CD4-positive, alpha-beta T cell treated with Interleukin-6 for 4 hours (primary cell): Measurements from ENCODE around the gene MED28.
A peak's percentile ranks its signal among the peaks of the same experiment; 100 is the strongest.
"Not testable (repeated sequence)": the region's sequence is repeated elsewhere in the genome, so short reads cannot be mapped to it uniquely, and the experiment has no call there.

Source experiments
- DNase-seq: peaks from one replicate; pipeline ENCODE4 v3.0.0-alpha.2; 2020; ENCODE audit warnings: mixed read lengths

Gene MED28, protein sequence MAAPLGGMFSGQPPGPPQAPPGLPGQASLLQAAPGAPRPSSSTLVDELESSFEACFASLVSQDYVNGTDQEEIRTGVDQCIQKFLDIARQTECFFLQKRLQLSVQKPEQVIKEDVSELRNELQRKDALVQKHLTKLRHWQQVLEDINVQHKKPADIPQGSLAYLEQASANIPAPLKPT

DNA sequence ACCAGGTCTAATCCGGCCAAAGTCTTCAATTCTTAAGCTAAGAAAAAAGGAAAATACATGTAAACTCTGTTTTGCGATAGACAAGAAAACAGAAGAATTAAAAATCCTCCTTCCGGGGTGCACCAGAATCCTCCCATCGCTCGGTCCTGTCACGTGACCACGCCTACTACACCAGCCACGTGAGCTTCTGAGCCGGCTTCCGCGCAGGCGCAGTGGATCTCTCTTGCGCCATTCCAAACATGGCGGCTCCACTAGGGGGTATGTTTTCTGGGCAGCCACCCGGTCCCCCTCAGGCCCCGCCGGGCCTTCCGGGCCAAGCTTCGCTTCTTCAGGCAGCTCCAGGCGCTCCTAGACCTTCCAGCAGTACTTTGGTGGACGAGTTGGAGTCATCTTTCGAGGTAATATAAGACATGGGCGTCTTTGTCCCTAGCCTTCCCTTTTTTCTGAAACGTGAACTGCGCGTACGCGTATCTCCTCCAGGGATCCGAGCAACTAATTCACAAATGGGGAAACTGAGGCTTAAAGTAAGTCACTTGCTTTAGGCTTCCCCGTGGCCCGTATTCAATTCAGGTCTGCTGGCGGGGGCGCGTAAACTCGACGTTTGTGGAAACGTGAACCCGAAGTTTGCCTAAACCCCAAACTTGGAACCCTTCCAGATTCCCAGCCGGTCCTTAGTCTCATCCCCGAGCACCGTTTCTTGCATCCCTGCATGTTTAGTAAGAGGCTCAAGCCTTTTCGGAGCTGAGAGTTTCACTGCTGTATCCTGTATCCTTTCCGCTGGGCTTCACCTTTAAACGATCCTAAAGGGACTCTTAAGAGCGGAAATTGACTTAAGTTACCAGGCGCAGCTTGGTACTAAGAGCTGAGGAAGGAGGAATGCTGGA lies at the start of gene MED28:
MED28 (plus strand) TSS at position 226 of the 884 bp plus-strand sequence; CDS start at position 240, 14 bp downstream.
- peak; percentile 96 for DNase-seq

DNA sequence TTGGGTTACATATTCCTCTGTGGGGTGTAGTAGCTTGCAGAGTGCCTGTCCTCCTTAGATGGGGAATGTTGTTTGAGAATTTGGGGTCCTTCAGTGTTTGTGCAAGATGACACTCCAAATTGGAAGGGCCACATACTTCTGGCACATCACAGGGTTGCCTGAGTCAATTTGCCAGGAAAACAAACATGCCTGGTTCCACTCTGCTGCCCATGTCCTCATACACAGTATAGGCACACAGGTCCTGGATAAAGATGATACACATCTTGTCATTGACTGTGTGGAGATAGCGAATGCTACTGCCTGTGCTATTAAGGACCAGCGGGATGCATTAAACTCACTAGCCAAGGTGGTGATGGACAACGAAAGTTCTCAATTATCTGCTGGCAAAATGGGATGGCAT lies 48.6 kb upstream of the MED28 start:
- DNase-seq, result no peak

DNA sequence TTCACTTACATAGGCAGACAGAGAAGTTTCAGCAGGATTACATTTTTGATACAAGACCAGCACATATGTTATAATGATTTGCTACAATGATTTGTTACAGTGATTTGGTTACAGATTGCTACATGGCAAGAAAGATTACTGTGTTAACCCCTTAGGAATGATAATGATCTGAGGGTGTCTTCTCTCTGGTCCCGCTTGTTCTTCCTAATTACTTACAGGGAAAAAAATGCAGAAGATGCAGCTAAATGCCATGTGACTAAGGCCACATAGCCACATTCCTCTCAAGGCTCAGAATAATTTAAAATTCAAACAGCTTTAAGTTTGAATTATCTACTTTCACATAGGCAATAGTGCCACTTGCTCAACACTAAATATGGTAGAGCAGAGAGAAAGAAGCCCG lies 47.2 kb upstream of the MED28 start:
- no peak for DNase-seq

DNA sequence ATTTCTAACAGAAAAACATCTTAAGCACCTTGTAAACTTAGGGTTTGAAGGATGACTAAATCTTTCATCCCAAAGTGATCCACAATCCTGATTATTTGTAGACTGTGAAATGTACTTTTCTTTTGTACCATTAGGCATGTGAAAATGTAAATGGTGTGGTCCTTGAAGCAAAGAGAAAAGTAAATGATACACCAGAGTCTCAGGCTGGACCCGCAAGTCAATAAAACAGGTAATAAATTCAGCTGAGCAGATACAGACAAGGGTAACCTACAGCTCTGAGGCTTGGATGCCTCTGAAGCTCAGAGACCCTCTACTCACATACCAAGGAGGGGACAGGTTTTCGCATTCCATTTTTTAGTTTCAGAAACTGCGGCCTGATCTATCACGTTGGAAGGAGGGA lies 40.2 kb upstream of the MED28 start:
- no peak for DNase-seq

DNA sequence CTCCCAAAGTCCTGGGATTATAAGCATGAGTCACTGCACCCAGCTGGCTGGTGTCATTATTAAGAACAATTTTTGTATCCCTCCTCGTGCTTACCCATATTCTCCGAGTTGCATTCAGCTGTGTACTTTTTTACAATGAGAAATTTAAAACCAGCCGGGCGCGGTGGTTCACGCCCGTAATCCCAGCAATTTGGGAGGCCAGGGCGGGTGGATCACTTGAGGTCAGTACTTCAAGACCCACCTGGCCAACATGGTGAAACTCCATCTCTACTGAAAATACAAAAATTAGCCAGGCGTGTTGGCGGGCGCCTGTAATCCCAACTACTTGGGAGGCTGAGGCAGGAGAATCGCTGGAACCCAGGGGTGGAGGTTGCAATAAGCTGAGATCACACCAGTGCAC lies 39.3 kb upstream of the MED28 start:
- DNase-seq, result not testable (repeated sequence)

DNA sequence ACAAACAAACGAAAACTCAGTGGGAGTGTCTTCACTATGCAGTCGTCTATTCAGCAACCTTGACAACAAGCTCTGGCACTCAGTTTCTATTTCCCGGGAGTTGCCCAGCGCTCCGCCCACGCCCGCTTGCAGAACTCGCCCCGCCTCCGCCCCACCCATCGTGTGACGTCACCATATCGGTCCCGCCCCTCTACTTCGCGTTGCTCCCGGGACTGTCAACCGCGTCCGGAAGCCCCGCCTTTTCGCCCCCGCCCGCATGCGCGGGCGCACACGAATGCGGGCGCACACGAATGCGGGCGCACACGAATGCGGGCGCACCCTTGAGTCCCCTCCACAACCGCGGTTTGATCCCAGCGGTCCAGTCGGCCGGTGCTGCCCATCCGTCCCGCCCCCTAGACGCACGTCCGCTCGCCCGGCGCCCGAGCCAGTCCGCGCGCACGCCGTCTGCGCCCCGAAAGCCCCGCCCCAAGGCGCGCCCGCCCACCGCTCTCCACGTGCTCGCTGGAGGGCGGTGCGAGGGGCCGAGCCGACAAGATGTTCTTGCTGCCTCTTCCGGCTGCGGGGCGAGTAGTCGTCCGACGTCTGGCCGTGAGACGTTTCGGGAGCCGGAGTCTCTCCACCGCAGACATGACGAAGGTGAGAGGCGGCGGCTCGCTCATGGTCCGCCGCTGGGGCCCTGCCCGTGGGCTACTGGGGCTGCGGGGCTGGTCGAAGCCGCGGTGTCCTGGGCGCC lies 37.3 kb upstream of the MED28 start, which contains the start of gene LAP3:
LAP3 (plus strand) TSS at position 267 of the 733 bp plus-strand sequence; CDS start at position 535, 268 bp downstream.
- DNase-seq, result peak; percentile 98

DNA sequence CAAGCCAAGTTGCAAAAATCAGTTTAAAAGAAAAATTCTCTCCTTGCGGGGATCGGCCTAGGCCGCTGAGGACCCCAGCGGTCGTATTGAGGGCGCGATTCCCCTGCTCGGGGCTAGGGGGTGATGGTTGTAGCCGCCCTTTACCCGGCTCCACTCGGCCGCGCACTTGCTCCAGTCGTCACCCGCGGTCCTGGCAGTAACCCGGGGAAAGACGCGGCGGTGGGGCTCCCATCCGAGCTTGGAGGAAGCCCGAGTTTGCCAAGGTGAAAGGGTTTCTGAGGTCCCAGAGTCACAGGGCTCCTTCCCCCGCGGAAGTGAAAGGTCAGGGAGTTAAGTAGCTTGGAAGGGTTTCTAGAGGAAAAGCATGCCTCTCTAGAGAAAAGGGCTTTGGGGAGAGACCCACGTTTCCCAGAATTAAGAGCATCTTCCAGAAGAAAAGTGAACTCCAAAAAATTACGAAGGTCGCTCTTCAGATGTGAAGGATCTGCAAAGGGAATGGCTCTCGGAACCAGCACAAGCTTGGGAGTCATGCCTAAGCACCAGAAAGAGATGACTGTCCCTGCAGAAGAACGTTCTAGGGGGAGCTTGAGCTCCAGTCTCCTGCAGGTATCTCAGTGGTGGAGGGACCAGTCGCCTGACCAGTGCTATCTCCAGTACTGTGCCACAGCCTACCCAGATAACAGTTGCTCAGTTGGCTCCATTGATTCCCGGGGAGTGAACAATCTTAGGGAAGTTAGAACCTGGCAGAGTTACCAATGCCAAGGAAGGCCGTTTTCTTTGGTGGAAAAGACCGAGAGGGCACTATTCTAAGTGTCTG lies 36.6 kb upstream of the MED28 start:
- DNase-seq, result peak; percentile 44

DNA sequence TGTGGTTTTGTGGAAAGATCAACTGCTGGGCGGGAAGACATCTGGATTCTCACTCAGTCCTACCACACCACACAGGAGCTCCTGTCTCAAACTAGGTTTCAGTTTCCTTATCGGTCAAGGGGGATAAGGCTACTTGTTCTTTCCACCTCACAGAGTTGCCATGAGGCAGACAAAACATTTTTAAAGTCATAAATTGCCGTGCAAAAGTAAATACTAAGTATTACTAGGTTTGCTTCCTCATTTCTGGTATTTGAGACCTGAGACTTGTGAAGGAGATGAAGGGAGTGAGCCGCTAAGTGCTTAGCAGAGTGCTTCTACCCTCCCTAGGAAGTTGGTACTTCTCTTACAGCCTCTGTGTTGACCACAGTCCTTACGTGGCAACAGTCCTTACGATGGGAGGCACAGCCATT lies 36.0 kb upstream of the MED28 start:
- no peak for DNase-seq

DNA sequence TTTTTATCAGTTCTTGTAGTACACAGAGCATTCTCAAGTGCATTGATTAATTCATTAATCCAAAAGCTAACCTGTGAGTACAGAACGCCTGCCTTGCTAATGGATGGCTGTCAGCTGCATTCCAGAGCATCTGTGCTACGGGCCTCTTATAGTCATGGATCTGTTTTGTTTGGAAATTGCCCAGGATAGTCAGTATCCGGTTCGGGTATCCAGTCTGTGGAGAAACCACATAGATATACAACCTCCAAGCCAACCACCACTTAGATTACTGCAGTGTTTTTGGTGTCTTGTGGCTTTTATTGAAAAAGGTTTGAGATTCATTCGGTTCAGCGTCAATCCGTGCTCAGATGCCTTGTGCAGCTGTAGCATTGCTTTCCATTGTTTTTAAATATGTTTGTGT lies 33.5 kb upstream of the MED28 start:
- DNase-seq, result no peak

DNA sequence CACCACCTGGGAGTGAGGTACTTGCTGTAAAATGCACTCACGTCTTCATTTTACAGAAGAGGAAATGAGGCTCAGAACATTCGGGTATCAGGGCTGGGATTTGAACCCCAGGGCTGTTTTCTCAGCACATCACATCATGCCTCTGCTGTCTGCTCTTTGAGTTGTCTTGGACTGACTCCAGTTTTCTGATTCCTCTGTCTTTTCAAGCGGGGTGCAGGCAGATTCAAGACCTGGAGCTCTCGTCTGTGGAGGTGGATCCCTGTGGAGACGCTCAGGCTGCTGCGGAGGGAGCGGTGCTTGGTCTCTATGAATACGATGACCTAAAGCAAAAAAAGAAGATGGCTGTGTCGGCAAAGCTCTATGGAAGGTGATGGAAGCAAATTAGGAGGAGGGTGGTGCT lies 31.2 kb upstream of the MED28 start:
- no peak for DNase-seq

DNA sequence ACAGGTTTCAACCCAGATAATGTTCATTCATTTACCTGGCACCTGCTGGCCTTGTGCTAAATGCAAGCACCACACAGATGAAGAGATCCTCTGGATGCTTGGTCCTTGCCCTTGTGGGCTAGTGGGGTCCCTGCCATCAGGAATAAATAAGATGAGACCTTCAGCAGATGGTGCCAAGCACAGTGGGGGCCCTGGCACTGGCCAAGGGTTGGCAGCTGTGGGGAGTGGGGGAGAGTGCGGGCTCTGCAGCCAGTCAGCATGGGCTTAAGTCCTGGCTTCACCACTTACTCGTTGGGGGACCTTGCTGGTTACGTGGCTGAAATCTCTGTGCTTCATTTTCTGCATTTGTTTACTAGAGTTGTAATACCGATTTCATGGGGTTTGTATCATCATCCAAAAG lies 30.5 kb upstream of the MED28 start:
- DNase-seq, result no peak

DNA sequence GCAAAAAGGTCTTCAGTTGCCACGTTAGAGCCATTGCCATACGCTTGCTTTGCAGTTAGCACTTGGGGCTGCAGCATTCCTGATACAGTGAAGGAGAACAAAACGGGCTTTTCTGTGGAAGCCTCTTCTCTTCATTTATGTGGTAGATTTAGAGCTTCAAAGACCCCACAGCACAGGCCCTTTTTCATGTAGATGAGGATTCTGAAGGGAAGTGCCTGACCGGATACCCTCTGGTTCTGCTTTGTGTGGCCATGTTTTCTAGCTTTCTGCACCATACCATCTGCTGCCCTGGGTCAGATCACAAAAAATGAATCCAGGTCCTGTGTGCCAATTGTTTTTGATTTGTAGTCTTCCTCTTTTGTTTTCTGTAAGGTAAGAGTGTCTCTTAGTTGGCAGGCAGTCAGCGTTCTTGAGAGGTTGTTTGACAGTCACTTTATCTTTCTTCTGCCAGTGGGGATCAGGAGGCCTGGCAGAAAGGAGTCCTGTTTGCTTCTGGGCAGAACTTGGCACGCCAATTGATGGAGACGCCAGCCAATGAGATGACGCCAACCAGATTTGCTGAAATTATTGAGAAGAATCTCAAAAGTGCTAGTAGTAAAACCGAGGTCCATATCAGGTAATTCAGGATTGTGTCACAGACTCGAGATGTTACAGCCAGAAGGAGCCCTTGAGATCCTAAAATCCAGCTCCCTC lies 29.8 kb upstream of the MED28 start:
- no peak for DNase-seq

DNA sequence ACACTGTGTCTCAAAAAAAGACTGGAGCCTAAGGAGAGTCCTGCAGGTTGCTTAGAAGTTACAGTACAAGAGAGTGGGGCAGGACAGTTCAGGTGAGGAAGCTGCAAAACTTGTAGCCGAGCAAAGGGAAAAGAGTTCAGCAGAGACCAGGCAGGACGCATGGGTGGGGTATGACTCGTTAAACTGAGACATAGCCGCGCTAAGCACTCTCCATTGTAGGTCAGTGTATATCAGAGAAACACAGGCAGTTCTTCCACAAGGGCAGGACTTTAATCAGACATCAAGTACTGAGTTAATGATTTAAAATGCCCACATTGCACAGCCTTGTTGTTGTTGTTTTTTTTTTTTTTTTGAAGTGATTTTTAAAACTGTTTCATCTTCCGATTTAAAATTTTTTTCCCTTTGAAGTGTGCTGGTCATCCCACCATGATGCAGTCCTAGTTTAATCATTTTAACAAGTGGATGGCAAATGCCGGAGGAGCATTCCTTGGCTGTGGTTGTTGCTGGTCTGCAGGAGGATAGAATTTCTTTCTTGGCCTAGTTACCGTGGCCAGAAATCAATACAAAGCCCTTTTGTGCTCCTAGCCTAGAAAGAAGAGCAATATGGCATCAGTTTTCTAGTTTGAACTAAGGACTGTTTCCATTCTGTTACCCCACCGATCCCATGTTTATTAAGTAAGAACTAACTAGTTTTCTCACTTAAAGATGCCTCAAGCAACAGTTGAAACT lies 27.2 kb upstream of the MED28 start:
- no peak for DNase-seq

DNA sequence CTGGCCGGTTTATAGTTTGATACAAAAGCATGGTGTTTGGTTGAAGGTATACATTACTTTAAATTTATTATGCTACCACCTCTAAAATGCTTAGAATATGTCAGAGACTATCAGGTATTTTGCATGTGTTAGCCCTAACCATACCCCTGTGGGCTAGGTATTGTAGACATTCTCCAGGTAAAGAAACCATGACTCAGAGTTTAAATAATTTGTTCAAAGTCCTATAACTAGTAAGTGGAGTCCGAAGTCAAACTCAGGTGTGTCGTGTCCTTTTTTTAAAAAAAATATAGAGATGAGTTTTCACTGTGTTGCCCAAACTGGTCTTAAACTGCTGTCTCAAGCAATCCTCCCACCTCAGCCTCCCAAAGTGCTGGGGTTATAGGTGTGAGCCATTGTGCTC lies 25.1 kb upstream of the MED28 start:
- no peak for DNase-seq

DNA sequence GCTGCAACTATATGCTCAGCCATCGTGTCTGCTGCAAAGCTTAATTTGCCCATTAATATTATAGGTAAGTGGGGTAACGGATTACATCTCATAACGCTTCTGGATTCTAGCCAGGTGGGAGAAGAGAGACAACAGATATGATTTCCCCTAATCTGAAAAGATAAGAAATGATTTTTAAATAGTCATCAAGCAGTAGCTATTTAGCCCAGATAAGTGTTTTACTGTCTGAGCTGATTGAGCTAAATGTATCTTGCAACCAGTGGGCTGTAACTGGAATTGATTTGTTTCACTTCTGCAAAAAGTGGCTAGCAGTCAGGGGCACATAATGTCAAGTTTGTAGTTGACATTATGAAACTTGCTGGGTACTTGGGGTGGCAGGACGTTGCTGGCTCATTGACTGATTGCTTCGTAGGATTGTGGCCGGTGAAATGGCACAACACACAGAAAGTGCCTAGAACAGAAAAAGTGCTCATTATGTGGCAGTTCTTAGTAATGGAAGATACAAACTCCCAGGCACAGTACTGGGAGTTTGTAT lies 18.9 kb upstream of the MED28 start:
- DNase-seq, result no peak

DNA sequence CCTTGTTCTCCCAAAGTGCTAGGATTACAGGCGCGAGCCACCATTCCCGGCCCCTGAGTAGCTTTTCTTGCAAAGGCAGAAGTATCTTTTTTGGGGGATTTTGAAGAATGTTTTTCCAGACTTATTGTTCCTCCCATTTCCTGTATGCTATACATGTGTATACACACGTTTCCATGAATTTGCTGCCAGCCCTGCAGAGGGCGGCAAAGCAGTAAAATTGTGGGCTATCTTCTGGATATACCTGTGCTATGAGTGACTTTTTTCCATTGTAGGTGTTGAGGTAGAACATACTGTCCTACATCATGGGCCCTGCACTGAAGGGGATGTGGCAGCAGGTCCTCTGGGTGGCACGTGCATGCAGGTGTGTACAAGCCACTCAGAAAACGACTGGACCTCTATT lies 16.9 kb upstream of the MED28 start:
- peak; percentile 19 for DNase-seq

DNA sequence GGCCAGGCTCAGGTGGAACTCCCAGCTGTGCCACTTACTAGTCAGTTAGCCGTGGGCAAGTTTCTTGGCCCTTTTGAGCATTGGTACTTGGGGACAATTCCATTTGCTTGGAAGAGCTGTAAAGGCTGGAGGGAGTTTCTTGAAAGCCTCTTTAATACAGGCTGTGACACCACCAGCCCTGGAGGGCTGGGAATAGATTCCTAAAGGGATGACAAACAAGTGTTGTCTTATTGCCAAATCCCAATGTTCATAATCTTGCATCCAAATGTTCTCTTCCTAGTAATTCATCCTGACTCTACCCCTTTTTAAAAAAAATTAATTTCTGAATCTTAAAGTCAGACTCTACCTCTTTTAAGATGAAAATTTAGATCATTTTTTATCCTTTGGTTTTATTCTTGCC lies 14.6 kb upstream of the MED28 start:
- no peak for DNase-seq

DNA sequence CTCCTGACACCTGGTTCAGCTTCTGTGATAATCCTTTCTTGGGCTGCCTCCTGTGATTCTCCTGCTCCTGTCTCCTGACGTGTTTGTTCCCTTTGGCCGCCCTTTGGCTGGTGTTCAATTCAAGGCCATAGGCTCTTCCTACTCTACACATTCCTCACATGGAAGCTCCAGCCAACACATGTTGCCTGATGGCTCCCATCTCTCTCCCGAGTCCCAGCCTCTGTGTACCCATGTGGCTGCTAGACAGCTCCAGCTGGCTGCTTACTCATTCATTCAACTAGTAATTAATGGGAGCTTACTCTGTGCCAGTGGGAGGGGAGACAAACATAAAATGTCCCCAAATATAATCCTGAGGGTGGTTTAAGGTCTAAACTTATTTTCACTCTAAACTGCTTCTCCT lies 9.2 kb upstream of the MED28 start:
- DNase-seq, result no peak

DNA sequence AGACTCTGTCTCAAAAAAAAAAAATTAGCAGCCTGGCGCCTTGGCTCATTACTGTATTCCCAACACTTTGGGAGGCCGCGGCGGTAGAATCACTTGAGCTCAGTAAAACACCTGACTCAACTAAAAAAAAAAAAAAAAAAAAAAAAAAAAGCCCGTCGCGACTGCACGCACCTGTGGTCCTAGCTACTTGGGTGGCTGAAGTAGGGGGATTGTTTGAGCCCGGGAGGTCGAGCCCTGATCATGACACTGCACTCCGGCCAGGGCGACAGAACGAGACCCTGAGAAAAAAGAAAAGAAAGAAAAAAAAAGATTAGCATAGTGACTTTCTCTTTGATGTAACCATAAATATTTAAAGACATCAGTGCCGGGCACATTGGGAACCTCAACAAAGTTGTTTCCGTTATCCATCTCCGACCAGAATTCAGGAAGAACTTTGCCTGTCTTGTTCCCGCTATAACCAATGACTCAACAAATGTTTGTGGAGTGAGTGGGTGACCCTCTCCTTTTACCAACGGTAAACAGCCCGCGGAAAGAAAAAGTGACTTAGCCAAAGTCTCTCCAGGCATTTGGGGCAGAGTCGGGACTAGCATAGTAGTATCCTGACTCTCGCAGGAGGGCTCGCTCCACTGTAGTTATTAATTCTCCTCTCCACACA lies 553 bp upstream of the MED28 start:
- DNase-seq, result peak; percentile 40

DNA sequence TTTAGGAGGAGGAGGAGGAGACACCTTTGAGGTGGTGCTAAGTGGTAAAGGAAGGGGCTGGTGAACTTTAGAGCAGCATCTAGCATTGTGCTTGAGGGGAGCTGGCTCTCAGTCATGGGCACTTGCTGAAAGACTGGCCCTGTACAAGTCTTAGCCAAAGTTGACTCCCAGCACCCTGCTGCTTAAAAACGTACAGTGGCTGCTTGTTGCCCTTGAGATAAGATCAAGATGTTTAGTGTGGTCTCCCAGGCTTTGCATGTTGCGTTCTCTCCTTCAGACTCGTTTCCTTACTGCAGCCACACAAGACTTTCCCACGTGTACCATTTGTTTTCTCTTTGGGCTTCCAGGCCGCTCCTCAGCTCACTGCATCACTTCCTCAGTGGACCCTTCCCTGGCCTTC lies 1.8 kb downstream of the MED28 start:
- DNase-seq, result no peak

DNA sequence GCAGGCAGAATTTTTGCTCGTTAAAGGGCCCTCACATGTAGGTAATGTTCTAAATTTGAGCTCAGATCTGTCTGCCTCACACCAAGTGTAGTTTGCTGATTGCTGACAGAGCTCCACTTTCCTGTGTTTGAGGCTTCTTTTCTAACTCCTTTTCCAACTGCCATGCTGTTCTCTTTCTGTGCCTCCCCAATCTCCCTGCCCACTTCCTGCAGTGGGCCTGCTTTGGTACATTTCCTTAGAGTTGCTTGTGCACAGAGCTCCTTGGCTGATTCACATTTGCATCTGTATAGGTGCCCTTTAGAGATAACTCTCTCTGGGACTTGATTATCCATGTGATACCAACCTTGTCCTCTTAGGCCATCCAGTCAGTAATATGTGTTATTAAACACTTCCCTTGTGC lies 4.5 kb downstream of the MED28 start:
- DNase-seq, result no peak
